HG03103 (cell line): ENCODE results near the gene DTNA.
"Not testable (repeated sequence)": the region's sequence is repeated elsewhere in the genome, so short reads cannot be mapped to it uniquely, and the experiment has no call there.

Experiments
- ATAC-seq: cut with Tn5 transposase; IDR thresholded peaks from one replicate; pipeline ENCODE4 v1.9.1; 2021; ENCODE audit warnings: low read depth; ENCODE audit not compliant: unreplicated experiment

Gene DTNA

DNA sequence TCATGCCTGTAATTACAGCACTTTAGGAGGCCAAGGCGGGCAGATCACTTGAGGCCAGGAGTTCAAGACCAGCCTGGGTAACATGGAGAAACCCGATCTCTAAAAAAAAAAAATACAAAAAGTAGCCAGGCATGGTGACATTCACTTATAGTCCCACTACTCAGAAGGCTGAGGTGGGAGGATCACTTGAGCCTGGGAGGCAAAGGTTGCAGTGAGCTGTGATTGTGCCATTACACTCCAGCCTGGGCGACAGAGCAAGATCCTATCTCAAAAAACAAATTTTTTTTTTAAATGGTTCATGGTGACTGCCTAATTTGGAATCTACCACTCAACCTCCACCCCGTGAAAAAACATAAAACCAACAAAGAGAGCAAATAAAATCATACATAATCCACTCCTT is 212.5 kb downstream of the DTNA start:
- not testable (repeated sequence) for ATAC-seq

DNA sequence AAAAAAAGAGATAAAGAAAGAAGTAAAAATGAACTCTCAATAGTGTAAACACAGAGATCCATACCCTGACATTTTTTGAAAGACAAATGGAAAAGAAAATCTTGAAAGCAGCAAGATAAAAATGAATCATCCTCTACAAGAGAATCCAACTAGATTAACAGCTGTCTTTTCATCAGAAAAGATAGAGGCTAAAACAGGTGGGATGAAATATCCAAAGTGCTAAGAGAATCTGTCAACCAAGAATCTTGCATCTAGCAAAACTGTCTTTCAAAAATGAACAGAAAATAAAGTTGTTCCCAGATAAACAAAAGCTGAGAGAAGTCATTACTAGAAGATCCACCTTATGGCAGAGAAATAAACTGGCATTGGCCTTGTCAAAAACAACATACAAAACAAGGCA is 213.8 kb downstream of the DTNA start:
- ATAC-seq, result no peak

GRCh38 chr18:34926683-34927082 is 216.6 kb downstream of the DTNA start:
- no peak for ATAC-seq

GRCh38 chr18:34928088-34928753 is 218.1 kb downstream of the DTNA start:
- ATAC-seq, result no peak

GRCh38 chr18:34928754-34929335 is 218.7 kb downstream of the DTNA start:
- ATAC-seq, result no peak

DNA sequence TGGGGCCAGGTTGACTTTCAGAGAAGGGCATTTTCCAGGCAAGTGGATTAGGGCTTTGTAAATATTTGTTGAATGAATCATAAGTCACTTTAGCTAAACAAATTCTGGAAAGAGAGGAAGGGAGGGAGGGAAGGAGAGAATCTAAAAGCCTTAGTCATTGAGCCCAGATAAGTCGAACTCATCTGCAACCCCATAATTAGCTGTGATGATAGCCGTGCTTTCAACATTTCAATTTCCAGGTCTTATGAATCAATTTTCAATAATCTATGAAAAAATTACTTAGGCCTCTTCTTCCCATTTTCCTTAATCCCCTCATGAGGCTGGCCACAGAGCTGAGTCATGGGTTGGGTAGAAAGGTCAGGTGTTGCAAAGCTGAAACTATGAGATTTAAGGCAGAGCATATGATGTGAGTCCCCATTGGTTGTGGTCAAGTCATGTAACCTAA is 219.3 kb downstream of the DTNA start:
- ATAC-seq, result no peak

DNA sequence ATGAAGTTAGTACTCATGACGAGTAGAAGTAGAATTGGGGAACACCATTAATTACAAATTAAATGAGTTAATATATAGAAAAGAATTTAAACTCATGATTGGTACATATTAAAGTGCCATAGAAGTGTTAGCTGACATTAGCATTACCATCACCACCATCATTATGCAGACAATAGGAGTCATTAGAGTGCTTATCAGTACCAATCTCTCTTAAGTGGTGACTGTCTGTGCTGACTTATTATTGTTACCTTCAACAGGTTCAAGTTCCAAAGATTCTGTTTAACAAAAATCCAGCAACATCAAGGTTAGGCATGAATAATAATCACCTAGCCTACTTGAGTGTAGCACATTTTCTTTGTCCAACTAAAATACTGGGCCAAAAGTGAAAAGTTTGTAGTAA is 222.3 kb downstream of the DTNA start:
- ATAC-seq, result no peak

GRCh38 chr18:34932792-34933466 is 222.8 kb downstream of the DTNA start:
- no peak for ATAC-seq

DNA sequence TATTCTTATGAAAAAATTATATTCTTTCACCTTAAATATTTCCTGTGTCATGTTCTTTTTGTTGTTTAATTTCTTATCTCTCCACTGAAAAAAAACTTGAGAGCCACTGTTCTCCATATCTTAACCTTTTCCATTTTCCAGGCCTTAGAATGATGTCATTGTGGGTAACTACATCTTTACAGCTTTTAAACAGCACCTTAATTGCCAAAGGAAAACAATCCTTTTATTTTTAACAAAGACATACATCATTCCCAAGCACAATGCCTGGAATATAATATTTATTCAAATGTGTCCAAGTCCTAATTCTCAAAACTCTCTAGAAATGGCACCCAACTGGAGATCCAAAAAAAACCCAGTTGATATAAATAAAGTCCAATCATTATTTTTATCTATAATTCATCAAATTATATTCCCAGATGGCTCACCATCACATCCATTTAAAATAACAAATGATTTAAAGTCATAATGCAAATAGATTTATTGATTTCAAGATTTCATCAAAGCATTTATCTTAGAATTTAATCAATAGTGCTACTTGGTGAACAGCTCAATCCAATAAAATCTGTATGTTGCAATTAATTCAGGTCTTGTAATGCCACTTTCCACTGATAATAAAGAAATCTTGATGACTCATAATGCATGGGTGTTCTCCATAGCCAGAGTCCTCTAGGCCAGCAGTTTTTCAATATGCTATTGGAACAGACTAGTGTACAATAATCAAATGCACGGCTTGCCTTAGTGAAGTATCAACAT is 224.0 kb downstream of the DTNA start:
- ATAC-seq, result no peak

- no peak for ATAC-seq
These were observed 226.7 kb downstream of the DTNA start for GRCh38 chr18:34936772-34937171.

GRCh38 chr18:34938090-34938489 is 228.0 kb downstream of the DTNA start:
- ATAC-seq, result no peak
